Measurements from ENCODE around the gene KRT81. TPM values are rescaled to one million over a fixed set of nuclear protein-coding genes. Genes with fewer than 3 reads are reported as not detected.
"Not testable (repeated sequence)": the region's sequence is repeated elsewhere in the genome, so short reads cannot be mapped to it uniquely, and the experiment has no call there.

Gene KRT81
- total and polyA plus RNA-seq, 2 donors (not counting 1 experiment from before 2014, with no cell fraction given), result not detected

DNA sequence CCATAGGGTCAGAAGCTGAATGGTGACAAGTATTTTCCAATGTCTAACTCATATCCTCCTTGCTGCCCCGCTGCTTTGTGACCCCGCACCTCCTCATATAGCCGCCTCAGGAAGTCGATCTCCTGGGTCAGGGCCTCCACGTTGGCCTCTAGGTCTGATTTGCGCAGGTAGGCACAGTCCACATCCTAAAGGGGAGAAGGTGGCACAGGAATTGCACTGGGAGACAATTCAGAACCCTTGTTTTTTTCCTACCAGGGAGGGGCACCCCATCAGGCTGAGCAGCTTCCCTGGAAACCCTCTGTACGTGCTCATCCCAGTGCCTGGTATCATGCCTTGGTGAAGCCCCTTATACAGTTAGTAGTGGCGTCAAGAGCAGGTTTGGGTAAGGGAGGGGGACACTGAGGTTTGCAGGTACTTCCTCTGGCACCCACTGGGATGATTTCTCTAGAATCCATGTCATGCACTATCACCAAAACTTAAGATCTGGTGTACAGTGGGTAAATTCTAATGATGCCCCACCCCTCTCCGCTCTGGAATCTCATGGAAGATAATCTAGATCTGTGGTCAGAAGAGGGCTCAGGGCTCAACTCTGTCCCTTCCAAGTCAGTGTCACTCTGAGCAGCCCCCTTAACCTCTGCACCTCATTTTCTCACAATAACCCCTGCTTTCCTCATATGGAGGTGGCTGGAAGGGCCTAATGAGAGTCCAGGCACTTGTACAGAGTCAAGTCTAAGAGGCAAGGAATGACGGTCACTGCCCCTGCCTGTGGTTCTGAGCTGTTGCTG lies 37.0 kb downstream of the KRT81 start:
- TF ChIP-seq EZH2 (IDR thresholded peaks at IDR 0.05; ENCODE audit: low read length, missing control alignments), result no peak
- TF ChIP-seq, protein P1, sequence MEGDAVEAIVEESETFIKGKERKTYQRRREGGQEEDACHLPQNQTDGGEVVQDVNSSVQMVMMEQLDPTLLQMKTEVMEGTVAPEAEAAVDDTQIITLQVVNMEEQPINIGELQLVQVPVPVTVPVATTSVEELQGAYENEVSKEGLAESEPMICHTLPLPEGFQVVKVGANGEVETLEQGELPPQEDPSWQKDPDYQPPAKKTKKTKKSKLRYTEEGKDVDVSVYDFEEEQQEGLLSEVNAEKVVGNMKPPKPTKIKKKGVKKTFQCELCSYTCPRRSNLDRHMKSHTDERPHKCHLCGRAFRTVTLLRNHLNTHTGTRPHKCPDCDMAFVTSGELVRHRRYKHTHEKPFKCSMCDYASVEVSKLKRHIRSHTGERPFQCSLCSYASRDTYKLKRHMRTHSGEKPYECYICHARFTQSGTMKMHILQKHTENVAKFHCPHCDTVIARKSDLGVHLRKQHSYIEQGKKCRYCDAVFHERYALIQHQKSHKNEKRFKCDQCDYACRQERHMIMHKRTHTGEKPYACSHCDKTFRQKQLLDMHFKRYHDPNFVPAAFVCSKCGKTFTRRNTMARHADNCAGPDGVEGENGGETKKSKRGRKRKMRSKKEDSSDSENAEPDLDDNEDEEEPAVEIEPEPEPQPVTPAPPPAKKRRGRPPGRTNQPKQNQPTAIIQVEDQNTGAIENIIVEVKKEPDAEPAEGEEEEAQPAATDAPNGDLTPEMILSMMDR (conservative IDR thresholded peaks at IDR 0.05 in 1 of 2, IDR thresholded peaks at IDR 0.05 in 1 of 2; ENCODE audit: low read depth in 1 of 2, low read length in 2 of 2), result no peak
- no peak overlapping the region for H3K27ac ChIP-seq (ENCODE audit: insufficient read depth, low read length)
- H3K4me1 ChIP-seq (ENCODE audit: control insufficient read depth, extremely low read depth, insufficient read depth, low read length), result no peaks in the 10 kb centered on the region
- no peaks in the 10 kb centered on the region for H4K20me1 ChIP-seq (ENCODE audit: control insufficient read depth, extremely low read depth, insufficient read depth, low read length)
- H3K27me3 ChIP-seq (ENCODE audit: control insufficient read depth, insufficient read depth, low read length), result peaks cover 28% of the 10 kb centered on the region
- no peaks in the 10 kb centered on the region for H3K79me2 ChIP-seq (ENCODE audit: control insufficient read depth, insufficient read depth, low read length)
- H3K36me3 ChIP-seq (ENCODE audit: control insufficient read depth, insufficient read depth, low read length), result no peaks in the 10 kb centered on the region
- no peak overlapping the region for H3K4me2 ChIP-seq (ENCODE audit: extremely low read depth, insufficient read depth, low read length)
- H2AFZ ChIP-seq (ENCODE audit: low read length), result no peak overlapping the region
- DNase-seq (ENCODE audit: low read depth in 2 of 2), result no peak
- no peak overlapping the region for H3K9ac ChIP-seq (ENCODE audit: insufficient read depth, low read length)
- no peak overlapping the region for H3K4me3 ChIP-seq (replicated peaks in 1 of 4; ENCODE audit: control extremely low read depth in 1 of 4, insufficient read depth in 1 of 4, low read depth in 3 of 4, low read length in 4 of 4)
- no peaks in the 10 kb centered on the region for H3K9me3 ChIP-seq (ENCODE audit: control insufficient read depth, insufficient read depth, low read depth, low read length)

DNA sequence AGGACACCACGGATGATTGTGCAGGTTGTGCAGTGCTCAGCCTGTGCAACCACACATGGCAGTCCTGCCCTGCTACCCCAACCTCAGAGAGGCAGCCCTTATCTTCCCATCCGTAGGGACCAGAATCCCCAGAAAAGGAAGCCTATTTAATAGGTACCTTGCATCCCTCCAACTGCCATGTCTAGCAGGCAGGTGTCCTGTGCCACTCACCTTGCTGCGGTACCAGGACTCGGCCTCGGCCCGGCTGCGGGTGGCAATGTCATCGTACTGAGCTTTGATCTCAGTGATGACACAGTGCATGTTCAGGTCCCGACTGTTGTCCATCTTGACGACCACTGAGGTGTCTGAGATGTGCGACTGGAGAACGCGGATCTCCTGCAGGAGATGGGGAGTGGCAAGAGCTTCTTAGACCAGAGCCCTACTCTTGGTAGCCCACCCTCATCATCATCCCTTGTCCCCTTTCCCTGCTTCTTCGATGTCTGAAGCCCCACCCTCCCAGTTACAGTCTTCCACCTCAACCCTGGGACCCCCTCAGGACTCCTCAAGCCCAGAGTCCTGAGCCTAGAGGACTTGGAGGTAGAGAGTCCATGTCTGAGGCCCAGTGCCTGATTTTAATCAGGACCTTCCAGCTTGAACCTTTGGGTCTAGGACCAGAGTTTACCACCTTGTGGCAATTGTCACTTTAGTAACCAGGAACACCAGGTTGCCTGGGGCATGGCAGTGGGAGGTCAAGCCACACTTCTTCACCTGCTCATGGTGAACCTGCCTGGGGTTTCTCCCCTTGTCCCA lies 37.7 kb downstream of the KRT81 start:
- no peaks in the 10 kb centered on the region for H3K4me1 ChIP-seq (ENCODE audit: control insufficient read depth, extremely low read depth, insufficient read depth, low read length)
- no peaks in the 10 kb centered on the region for H3K79me2 ChIP-seq (ENCODE audit: control insufficient read depth, insufficient read depth, low read length)
- H4K20me1 ChIP-seq (ENCODE audit: control insufficient read depth, extremely low read depth, insufficient read depth, low read length), result no peaks in the 10 kb centered on the region
- no peak overlapping the region for H2AFZ ChIP-seq (ENCODE audit: low read length)
- TF ChIP-seq EZH2 (IDR thresholded peaks at IDR 0.05; ENCODE audit: low read length, missing control alignments), result no peak
- no peak overlapping the region for H3K4me3 ChIP-seq (replicated peaks in 1 of 4; ENCODE audit: control extremely low read depth in 1 of 4, insufficient read depth in 1 of 4, low read depth in 3 of 4, low read length in 4 of 4)
- H3K27ac ChIP-seq (ENCODE audit: insufficient read depth, low read length), result no peak overlapping the region
- H3K27me3 ChIP-seq (ENCODE audit: control insufficient read depth, insufficient read depth, low read length), result peaks cover 25% of the 10 kb centered on the region
- no peak for DNase-seq (ENCODE audit: low read depth in 2 of 2)
- no peaks in the 10 kb centered on the region for H3K9me3 ChIP-seq (ENCODE audit: control insufficient read depth, insufficient read depth, low read depth, low read length)
- no peaks in the 10 kb centered on the region for H3K36me3 ChIP-seq (ENCODE audit: control insufficient read depth, insufficient read depth, low read length)
- H3K9ac ChIP-seq (ENCODE audit: insufficient read depth, low read length), result no peak overlapping the region
- no peak overlapping the region for H3K4me2 ChIP-seq (ENCODE audit: extremely low read depth, insufficient read depth, low read length)

DNA sequence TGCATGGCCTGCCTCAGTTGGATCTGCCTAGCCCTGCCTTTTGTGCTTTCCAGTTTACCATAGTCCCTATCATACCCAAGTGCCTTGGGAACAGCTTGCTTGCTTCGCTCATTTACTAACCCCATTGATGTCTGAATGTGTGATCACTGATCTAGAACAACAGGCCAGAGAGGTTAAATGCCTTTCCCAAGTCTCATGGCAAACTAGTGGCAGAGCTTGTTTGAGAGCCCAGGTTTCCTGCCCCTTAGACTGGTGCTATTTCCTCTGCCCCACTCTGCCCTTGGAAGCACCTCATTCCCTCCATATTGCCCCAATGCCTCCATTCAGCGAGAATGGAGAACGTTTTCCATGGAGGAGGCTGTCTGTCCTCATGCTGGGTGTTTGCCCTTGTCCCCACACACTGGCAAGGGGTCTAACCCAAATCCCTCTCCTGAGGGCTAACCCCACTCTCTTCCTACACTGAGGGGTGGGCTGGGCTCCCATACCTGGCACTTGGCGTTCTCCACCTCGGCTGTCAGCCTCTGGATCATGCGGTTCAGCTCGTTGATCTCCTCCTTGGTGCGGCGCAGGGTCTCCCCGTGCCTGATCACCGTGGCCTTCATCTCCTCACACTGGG lies 38.5 kb downstream of the KRT81 start:
- DNase-seq (ENCODE audit: low read depth in 2 of 2), result no peak
- TF ChIP-seq, protein P1 (conservative IDR thresholded peaks at IDR 0.05 in 1 of 2, IDR thresholded peaks at IDR 0.05 in 1 of 2; ENCODE audit: low read depth in 1 of 2, low read length in 2 of 2), result no peak
- TF ChIP-seq EZH2 (IDR thresholded peaks at IDR 0.05; ENCODE audit: low read length, missing control alignments), result no peak

DNA sequence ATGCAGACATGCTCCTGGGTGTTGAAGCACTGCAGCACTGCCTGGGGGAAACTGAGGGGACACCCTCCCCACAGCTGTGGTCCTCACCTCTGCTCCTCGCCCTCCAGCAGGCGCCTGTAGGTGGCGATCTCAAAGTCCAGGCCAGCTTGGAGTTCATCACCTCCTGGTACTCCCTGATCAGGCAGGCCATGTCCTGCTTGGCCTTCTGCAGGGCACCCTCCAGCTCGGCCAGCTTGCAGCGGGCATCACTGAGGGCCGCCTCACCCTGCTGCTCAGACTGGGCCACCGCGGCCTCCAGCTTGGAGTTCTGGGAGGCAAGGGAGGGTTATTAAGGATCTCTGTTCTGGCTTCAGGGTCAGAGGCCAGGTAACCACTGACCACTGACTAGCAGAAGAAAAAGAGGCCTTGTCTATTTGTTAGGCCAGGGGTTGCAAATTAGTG lies 39.1 kb downstream of the KRT81 start:
- H4K20me1 ChIP-seq (ENCODE audit: control insufficient read depth, extremely low read depth, insufficient read depth, low read length); H3K27ac ChIP-seq (ENCODE audit: insufficient read depth, low read length); DNase-seq (ENCODE audit: low read depth in 2 of 2); H3K4me3 ChIP-seq (replicated peaks in 1 of 4; ENCODE audit: control extremely low read depth in 1 of 4, insufficient read depth in 1 of 4, low read depth in 3 of 4, low read length in 4 of 4); H3K9me3 ChIP-seq (ENCODE audit: control insufficient read depth, insufficient read depth, low read depth, low read length); H3K36me3 ChIP-seq (ENCODE audit: control insufficient read depth, insufficient read depth, low read length); H3K4me1 ChIP-seq (ENCODE audit: control insufficient read depth, extremely low read depth, insufficient read depth, low read length); H2AFZ ChIP-seq (ENCODE audit: low read length); H3K4me2 ChIP-seq (ENCODE audit: extremely low read depth, insufficient read depth, low read length); H3K9ac ChIP-seq (ENCODE audit: insufficient read depth, low read length); H3K79me2 ChIP-seq (ENCODE audit: control insufficient read depth, insufficient read depth, low read length): not testable (repeated sequence)
- H3K27me3 ChIP-seq (ENCODE audit: control insufficient read depth, insufficient read depth, low read length), result peaks cover 18% of the 10 kb centered on the region

More for the DNA sequence above, 38.5 kb downstream of the KRT81 start:
- Histone ChIP-seq H2AFZ (ENCODE audit: low read length) (no peak overlapping the region), H3K9ac (ENCODE audit: insufficient read depth, low read length) (no peak overlapping the region), H3K36me3 (ENCODE audit: control insufficient read depth, insufficient read depth, low read length) (no peaks in the 10 kb centered on the region), H3K4me2 (ENCODE audit: extremely low read depth, insufficient read depth, low read length) (no peak overlapping the region), H3K79me2 (ENCODE audit: control insufficient read depth, insufficient read depth, low read length) (no peaks in the 10 kb centered on the region), H3K4me1 (ENCODE audit: control insufficient read depth, extremely low read depth, insufficient read depth, low read length) (no peaks in the 10 kb centered on the region), H3K27me3 (ENCODE audit: control insufficient read depth, insufficient read depth, low read length) (peaks cover 21% of the 10 kb centered on the region), H3K9me3 (ENCODE audit: control insufficient read depth, insufficient read depth, low read depth, low read length) (no peaks in the 10 kb centered on the region), H3K27ac (ENCODE audit: insufficient read depth, low read length) (no peak overlapping the region), H4K20me1 (ENCODE audit: control insufficient read depth, extremely low read depth, insufficient read depth, low read length) (no peaks in the 10 kb centered on the region), H3K4me3 (replicated peaks in 1 of 4; ENCODE audit: control extremely low read depth in 1 of 4, insufficient read depth in 1 of 4, low read depth in 3 of 4, low read length in 4 of 4) (no peak overlapping the region)
